Endodermal cell (in vitro differentiated cells): ENCODE data around the gene OTP. TPM values are rescaled to one million over a fixed set of nuclear protein-coding genes. Genes with fewer than 3 reads are reported as not detected.
"Not testable (repeated sequence)": the region's sequence is repeated elsewhere in the genome, so short reads cannot be mapped to it uniquely, and the experiment has no call there.

Experiments
- DNase-seq: peaks from one replicate; pipeline ENCODE4 v3.0.0-alpha.2; 2017
- H3K27ac ChIP-seq: 2 replicates; pipeline ENCODE4 v1.5.1; 2013; ENCODE audit warnings: mild to moderate bottlenecking, low read depth, low read length, moderate library complexity
- H3K27me3 ChIP-seq: 2 replicates; pipeline ENCODE4 v1.6.1; 2013; ENCODE audit warnings: mild to moderate bottlenecking, low read length, moderate library complexity; ENCODE audit not compliant: insufficient read depth, control insufficient read depth, poor library complexity, severe bottlenecking
- H3K36me3 ChIP-seq: 2 replicates; pipeline ENCODE4 v1.7.0; 2013; ENCODE audit warnings: mild to moderate bottlenecking, low read length, moderate library complexity; ENCODE audit not compliant: control insufficient read depth, insufficient read depth
- H3K4me1 ChIP-seq: one replicate; pipeline ENCODE4 v1.7.0; 2013; ENCODE audit warnings: low read length; ENCODE audit not compliant: control insufficient read depth, insufficient read depth
- H3K4me3 ChIP-seq: 2 replicates; pipeline ENCODE4 v1.5.1; 2013; ENCODE audit warnings: mild to moderate bottlenecking, low read length, moderate library complexity
- H3K9ac ChIP-seq: 2 replicates; pipeline ENCODE4 v1.6.1; 2013; ENCODE audit warnings: mild to moderate bottlenecking, low read length, moderate library complexity; ENCODE audit not compliant: poor library complexity, severe bottlenecking; ENCODE audit errors: extremely low read depth
- H3K9me3 ChIP-seq: 2 replicates; pipeline ENCODE4 v1.6.1; 2013; ENCODE audit warnings: mild to moderate bottlenecking, low read length, moderate library complexity; ENCODE audit not compliant: control insufficient read depth
- H3K27ac Mint-ChIP-seq: 2 replicates; pipeline ENCODE4 v1.8.0; 2020; ENCODE audit warnings: mixed read lengths
- H3K27me3 Mint-ChIP-seq: 2 replicates; pipeline ENCODE4 v1.8.0; 2021; ENCODE audit warnings: mild to moderate bottlenecking, mixed read lengths; ENCODE audit not compliant: insufficient read depth
- H3K36me3 Mint-ChIP-seq: 2 replicates; pipeline ENCODE4 v1.8.0; 2020; ENCODE audit warnings: low read depth, mixed read lengths
- H3K4me1 Mint-ChIP-seq: 2 replicates; pipeline ENCODE4 v1.8.0; 2020; ENCODE audit warnings: mixed read lengths
- H3K4me3 Mint-ChIP-seq: 2 replicates; pipeline ENCODE4 v1.8.0; 2020; ENCODE audit warnings: mild to moderate bottlenecking, moderate library complexity, mixed read lengths
- H3K9me3 Mint-ChIP-seq: 2 replicates; pipeline ENCODE4 v1.8.0; 2020; ENCODE audit warnings: mild to moderate bottlenecking, mixed read lengths
- CTCF ChIP-seq: fragments of 200-600 bp; sonication (generic); conservative IDR thresholded peaks from 2 replicates; pipeline ENCODE4 v1.5.0; 2021; ENCODE audit warnings: antibody characterized with exemption, mild to moderate bottlenecking
- WGBS, 2 experiments: methylation state at CpG; one replicate each; pipeline versions ENCODE4 v1.1.5 to v1.1.7; 2013; ENCODE audit warnings: missing lambda C conversion rate in 2 of 2, mixed read lengths in 1 of 2; ENCODE audit not compliant: insufficient coverage in 1 of 2, insufficient read length in 1 of 2; 5-methylcytosine and 5-hydroxymethylcytosine counted together
- total RNA-seq, 2 donors: library from RNA; stranded (reverse); fragmentation: NEBNext Ultra II Directional in 1 of 2; extraction: Animal tissue kit (Norgen Biotek cat#: 25700) in 1 of 2; gene quantifications; 2 replicates in 1 of 2; 3 replicates in 1 of 2; pipeline ENCODE4 v1.2.1, GENCODE V29; 2021

OTP gene
- total RNA-seq, 2 donors from 2014 or later = not detected

DNA sequence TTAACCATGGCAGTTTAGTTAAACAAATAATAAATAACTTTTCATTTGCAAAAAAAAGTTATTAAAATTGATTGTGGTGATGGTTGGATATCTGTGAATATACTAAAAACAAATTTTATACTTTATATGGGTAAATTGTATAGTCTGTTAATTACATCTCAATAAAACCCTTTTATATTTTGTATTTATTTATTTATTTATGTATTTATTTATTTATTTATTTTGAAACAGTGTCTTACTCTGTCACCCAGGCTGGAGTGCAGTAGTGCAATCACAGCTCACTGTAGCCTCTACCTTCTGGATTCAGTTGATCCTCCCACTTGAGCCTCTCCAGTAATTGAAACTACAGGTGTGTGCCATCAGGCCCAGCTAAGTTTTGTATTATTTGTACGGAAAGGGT is 52.4 kb downstream of the OTP start:
- Mint-ChIP-seq H3K27ac (no peak overlapping the region), H3K4me3 (no peak overlapping the region), H3K4me1 (no peaks in the 10 kb centered on the region), H3K27me3 (peaks cover 26% of the 10 kb centered on the region), H3K36me3 (no peaks in the 10 kb centered on the region), H3K9me3 (no peaks in the 10 kb centered on the region)
- DNase-seq = no peak
- Histone ChIP-seq H3K27me3 (no peaks in the 10 kb centered on the region), H3K36me3 (no peaks in the 10 kb centered on the region), H3K9ac (no peak overlapping the region), H3K27ac (no peak overlapping the region), H3K9me3 (no peaks in the 10 kb centered on the region), H3K4me3 (no peak overlapping the region), H3K4me1 (no peaks in the 10 kb centered on the region)
- 86 to 91% methylated on average over 1 of the region's 1 CpG for WGBS, 2 experiments
- no peak for TF ChIP-seq CTCF

- not testable (repeated sequence) for H3K36me3 ChIP-seq, H3K36me3 Mint-ChIP-seq, H3K27me3 ChIP-seq, H3K4me1 ChIP-seq, H3K9me3 Mint-ChIP-seq, H3K27ac ChIP-seq, H3K4me3 Mint-ChIP-seq, H3K27ac Mint-ChIP-seq, H3K4me1 Mint-ChIP-seq, H3K4me3 ChIP-seq, H3K9me3 ChIP-seq, DNase-seq, H3K9ac ChIP-seq
- 94% methylated on average over 6 of the region's 7 CpGs; no CpG with 5 or more reads in 1 of the 2 experiments for WGBS, 2 experiments
- H3K27me3 Mint-ChIP-seq = peaks cover 26% of the 10 kb centered on the region
These were observed 56.4 kb downstream of the OTP start for GRCh38 chr5:77582143-77582542.

Other genes starting within 250 kb of the OTP start
- gene WDR41, start 146.4 kb downstream of the OTP start, total RNA-seq = 10 to 100 TPM; 61.6 to 80.9 TPM
- 100 to 1,000 TPM; 415 to 454 TPM for gene TBCA, start 137.6 kb upstream of the OTP start, total RNA-seq